DMS79 (cell line): ENCODE measurements around the gene CCNJL.

Experiments
- DNase-seq: peaks from one replicate; lab custom pipeline; 2025; lab: John Stamatoyannopoulos, UW

The CCNJL gene

DNA sequence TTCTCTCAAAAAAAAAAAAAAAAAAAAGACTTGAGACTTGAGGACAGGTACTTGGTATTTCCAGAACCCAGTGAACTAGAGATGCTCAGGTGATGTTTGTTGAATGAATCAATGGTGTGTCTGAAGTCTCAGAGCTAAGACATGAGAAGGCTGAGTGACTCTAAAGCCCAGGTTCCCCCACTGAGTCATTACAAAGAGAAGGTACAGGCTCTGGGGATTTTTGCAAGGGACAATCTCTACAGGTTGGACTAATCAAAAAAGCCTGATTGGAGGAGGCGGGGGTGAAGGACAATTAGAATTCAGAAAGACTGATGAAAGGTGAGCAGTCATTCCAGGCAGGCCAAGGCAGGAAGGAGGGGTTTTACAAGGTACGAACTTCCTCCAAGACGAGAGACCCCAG lies 91.3 kb downstream of the CCNJL start:
- DNase-seq: no peak

DNA sequence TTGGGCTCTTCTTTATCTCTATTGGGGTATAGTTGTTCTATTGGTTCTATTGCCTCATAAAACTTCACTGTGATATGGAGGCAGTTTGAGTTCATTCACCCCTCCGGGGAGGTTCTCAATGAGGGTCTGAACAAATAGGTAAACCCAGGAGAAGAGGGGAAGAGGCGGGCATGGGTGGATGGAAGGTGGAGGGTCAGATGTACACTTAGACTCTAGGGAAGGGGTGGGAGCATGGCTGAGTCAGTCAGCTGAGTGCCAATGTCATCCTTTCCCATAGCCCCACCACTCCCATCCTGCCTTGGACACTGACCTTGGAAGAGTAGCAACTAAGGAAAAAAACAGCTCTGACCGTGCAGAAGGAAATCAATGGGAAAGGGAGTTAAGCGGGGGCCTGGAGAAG lies 93.0 kb downstream of the CCNJL start:
- DNase-seq: no peak

DNA sequence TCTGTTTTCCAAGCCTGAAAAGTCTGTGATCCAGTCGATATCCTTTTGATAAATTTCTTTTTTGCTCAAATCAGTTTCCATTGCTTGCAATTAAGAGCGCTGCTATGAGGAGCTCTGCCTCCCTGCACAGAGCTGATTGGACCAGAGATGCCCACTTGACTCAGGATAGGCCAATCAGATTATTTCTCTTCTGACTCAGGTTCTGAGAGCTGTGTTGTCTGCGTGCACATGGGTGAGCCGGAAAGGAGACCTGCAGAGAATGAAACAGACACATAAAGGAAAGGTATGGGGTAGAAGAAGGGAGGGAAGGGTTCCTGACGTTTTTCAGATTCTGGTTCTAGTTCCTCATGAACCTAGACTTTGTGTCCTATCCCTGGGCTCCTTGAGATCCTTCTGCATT lies 98.8 kb downstream of the CCNJL start:
- DNase-seq: no peak

DNA sequence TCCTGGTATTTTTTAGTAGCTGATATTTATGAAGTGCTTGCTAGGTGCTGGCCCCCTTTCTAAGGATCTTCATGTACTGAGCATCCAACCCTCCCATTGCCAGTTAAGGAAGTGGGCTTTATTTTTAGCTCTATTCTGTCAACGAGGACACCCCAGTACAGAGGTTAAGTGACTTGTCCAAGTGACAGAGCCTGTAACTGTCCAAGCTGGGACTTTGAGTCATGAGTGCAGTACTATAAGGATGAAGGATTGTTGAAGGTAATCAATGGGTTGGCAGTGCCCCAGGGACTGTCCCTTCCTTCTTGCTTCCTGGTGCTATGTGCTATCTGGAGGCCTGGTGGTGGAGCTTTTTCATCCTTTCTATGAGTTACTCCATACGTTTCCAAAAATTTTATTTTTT lies 101.0 kb downstream of the CCNJL start:
- no peak for DNase-seq

DNA sequence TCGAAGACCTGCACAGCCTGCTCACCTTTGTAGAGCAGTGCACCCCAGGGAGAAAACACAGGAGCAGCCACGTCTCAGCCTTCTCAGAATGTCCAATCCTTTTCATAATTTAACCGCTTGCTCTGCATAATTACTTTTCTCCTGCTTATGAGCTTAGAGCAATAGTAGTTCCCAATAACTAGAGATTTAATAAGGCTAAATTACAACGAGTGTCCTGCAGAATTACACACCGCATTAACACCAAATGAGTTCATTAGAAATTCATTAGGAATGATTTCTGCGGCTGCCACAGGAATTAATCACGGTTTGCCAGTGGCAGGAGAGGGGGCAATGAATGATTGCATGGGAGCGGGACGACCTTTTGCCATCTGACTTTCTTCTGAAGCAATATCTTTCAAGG lies 101.8 kb downstream of the CCNJL start:
- no peak for DNase-seq

DNA sequence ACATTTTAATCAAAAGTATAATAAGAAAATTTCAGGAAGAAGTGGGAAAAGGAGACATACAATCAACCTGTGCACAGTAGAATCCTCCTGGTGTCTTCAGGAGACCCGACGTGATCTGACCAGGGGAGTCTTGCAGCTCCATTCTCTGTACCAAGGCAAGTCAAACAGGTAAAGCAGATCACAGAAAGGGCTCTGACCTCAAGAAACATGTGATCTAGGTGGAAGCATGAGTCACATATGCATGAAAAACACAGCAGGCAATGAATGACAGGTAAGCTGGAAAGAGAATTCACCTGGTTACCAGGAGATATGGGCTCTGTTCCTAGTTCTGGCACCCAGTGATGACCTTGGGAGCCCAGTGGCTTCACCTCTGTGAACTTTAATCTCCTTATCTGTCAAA lies 102.4 kb downstream of the CCNJL start:
- no peak for DNase-seq

DNA sequence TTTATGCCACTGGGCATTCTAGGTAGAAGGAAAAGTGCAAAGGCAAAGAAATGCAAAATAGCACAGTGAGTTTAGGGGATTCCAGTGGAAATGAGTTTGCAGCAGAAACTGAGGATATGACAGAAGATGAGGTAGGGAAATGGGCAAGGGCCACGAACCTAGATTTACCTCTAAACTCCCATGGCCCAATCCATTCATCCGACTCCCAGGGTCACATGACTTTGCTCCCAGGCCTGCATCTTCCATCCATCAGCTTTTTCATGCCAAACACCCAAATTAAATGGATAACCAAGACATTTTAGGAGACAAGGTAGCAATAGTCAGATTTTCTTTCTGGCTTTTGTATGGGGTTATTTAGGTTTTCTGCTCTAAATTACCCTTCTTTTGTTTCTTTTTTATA lies 105.3 kb downstream of the CCNJL start:
- DNase-seq: no peak
